SK-N-SH (cell line): ENCODE results near the gene CRISP3. TPM values are rescaled to one million over a fixed set of nuclear protein-coding genes. Genes with fewer than 3 reads are reported as not detected.
"Not testable (repeated sequence)": the region's sequence is repeated elsewhere in the genome, so short reads cannot be mapped to it uniquely, and the experiment has no call there.

Experiments
- CTCF ChIA-PET: fragments of 300-600, 350-600 bp; formaldehyde crosslinking; extraction: SDS; loops from one replicate; lab custom pipeline; 2021; lab: Yijun Ruan, JAX
- POLR2A ChIA-PET: fragments of 350-600 bp; sonication (Branson Sonifier 250); formaldehyde crosslinking; extraction: SDS; loops from one replicate; lab custom pipeline; 2020; ENCODE audit warnings: antibody characterized with exemption, inconsistent platforms; lab: Yijun Ruan, JAX
- DNase-seq: peaks from one replicate; pipeline ENCODE4 v3.0.0; 2012
- H2AFZ ChIP-seq: fragments of 200-600 bp; sonication (generic); 2 replicates; pipeline ENCODE4 v1.8.1; 2016; ENCODE audit warnings: antibody characterized with exemption, mild to moderate bottlenecking, low read depth
- H3F3A ChIP-seq: fragments of 200-600 bp; sonication (generic); replicated peaks from 2 replicates; pipeline ENCODE3; 2016; ENCODE audit warnings: antibody characterized with exemption, mild to moderate bottlenecking; ENCODE audit not compliant: insufficient read depth
- H3K27ac ChIP-seq, 2 experiments: fragments of 200-500 bp in 1 of 2; fragments of 200-600 bp in 1 of 2; sonication (Bioruptor generic) in 1 of 2; sonication (generic), shearing (Covaris generic) in 1 of 2; 2 replicates each; pipeline versions ENCODE4 v1.5.1 to v1.6.1; 2014 to 2016; ENCODE audit warnings: low read depth in 2 of 2, inconsistent platforms in 1 of 2, low read length in 1 of 2, mild to moderate bottlenecking in 1 of 2, mixed read lengths in 1 of 2
- H3K27me3 ChIP-seq: fragments of 200-600 bp; sonication (generic), shearing (Covaris generic); 2 replicates; pipeline ENCODE4 v1.6.1; 2016; ENCODE audit warnings: mixed run types; ENCODE audit not compliant: insufficient read depth
- H3K36me3 ChIP-seq, 2 experiments: fragments of 200-500 bp in 1 of 2; fragments of 200-600 bp in 1 of 2; sonication (Bioruptor generic) in 1 of 2; sonication (generic) in 1 of 2; replicated peaks in 1 of 2; 2 replicates each; pipeline versions ENCODE3 to v1.5.1; 2014 to 2016; ENCODE audit warnings: low read length in 1 of 2, mild to moderate bottlenecking in 1 of 2; ENCODE audit not compliant: insufficient read depth in 2 of 2, control insufficient read depth in 1 of 2
- H3K4me1 ChIP-seq, 2 experiments: fragments of 200-500 bp in 1 of 2; fragments of 200-600 bp in 1 of 2; sonication (Bioruptor generic) in 1 of 2; sonication (generic), shearing (Covaris generic) in 1 of 2; 2 replicates each; pipeline versions ENCODE4 v1.5.1 to v1.6.1; 2014 to 2016; ENCODE audit warnings: low read depth in 1 of 2, low read length in 1 of 2, mixed run types in 1 of 2; ENCODE audit not compliant: insufficient read depth in 2 of 2, control insufficient read depth in 1 of 2
- H3K4me2 ChIP-seq: fragments of 200-600 bp; sonication (generic), shearing (Covaris generic); 2 replicates; pipeline ENCODE4 v1.6.1; 2017; ENCODE audit warnings: mixed run types
- H3K4me3 ChIP-seq, 2 experiments: fragments of 200-500 bp in 1 of 2; fragments of 200-600 bp in 1 of 2; sonication (Bioruptor generic) in 1 of 2; sonication (generic), shearing (Covaris generic) in 1 of 2; 2 replicates each; pipeline versions ENCODE4 v1.5.1 to v1.8.1; 2014 to 2016; ENCODE audit warnings: low read depth in 2 of 2, inconsistent platforms in 1 of 2, low read length in 1 of 2, mild to moderate bottlenecking in 1 of 2, mixed read lengths in 1 of 2, moderate library complexity in 1 of 2
- H3K79me2 ChIP-seq: fragments of 200-600 bp; sonication (generic); 2 replicates; pipeline ENCODE4 v1.8.1; 2017; ENCODE audit warnings: mild to moderate bottlenecking; ENCODE audit not compliant: insufficient read depth
- H3K9ac ChIP-seq: fragments of 200-600 bp; sonication (generic); 2 replicates; pipeline ENCODE4 v1.6.1; 2017; ENCODE audit warnings: mixed run types
- H3K9me2 ChIP-seq: fragments of 200-600 bp; sonication (generic); 2 replicates; pipeline ENCODE4 v1.6.1; 2017; ENCODE audit warnings: mixed run types
- H3K9me3 ChIP-seq: fragments of 200-600 bp; sonication (generic); 2 replicates; pipeline ENCODE4 v1.6.1; 2017; ENCODE audit warnings: mixed run types, mild to moderate bottlenecking, moderate library complexity
- H4K20me1 ChIP-seq: fragments of 200-600 bp; sonication (generic); 2 replicates; pipeline ENCODE4 v1.6.1; 2017; ENCODE audit warnings: mild to moderate bottlenecking, mixed run types; ENCODE audit not compliant: insufficient read depth
- CHD2 ChIP-seq: fragments of 150-350 bp; IDR thresholded peaks from 2 replicates; pipeline ENCODE4 v1.6.1; 2018; ENCODE audit warnings: low read length; ENCODE audit not compliant: partially characterized antibody
- CTCF ChIP-seq: fragments of 200-600 bp; sonication (generic); IDR thresholded peaks from 2 replicates; pipeline ENCODE4 v1.6.1; 2017; ENCODE audit warnings: antibody characterized with exemption, mild to moderate bottlenecking, moderate library complexity
- EZH2phosphoT487 ChIP-seq: fragments of 200-600 bp; sonication (generic); IDR thresholded peaks from 2 replicates; pipeline ENCODE4 v1.6.1; 2017; ENCODE audit warnings: low read depth, mixed run types, mild to moderate bottlenecking, antibody characterized with exemption, moderate library complexity, borderline replicate concordance
- GATA2 ChIP-seq: sonication (generic); formaldehyde crosslinking; IDR thresholded peaks from 2 replicates; pipeline ENCODE4 v1.5.0; 2020; ENCODE audit warnings: mild to moderate bottlenecking, missing genetic modification reagents
- JUND ChIP-seq: IDR thresholded peaks from 2 replicates; pipeline ENCODE4 v1.4.0; 2012
- MEF2A ChIP-seq: IDR thresholded peaks from 2 replicates; pipeline ENCODE4 v1.4.0; 2012; ENCODE audit warnings: low read depth, borderline replicate concordance
- RCOR1 ChIP-seq: fragments of 150-350 bp; IDR thresholded peaks from 2 replicates; pipeline ENCODE4 v1.6.1; 2017; ENCODE audit warnings: antibody characterized with exemption, low read length
- USF1 ChIP-seq: IDR thresholded peaks from 2 replicates; pipeline ENCODE4 v1.4.0; 2012; ENCODE audit warnings: low read depth, borderline replicate concordance
- WGBS: methylation state at CpG from one replicate; pipeline ENCODE4 v1.1.6; 2017; ENCODE audit warnings: low lambda C conversion rate; 5-methylcytosine and 5-hydroxymethylcytosine counted together
- polyA plus RNA-seq, 3 experiments: library from polyadenylated mRNA; depleted of rRNA; stranded (reverse); fragments of >200 nt; gene quantifications; 2 replicates each; pipeline ENCODE4 v1.2.3, GENCODE V29; 2012
- TF ChIP-seq, protein P1 (sequence below): IDR thresholded peaks from 2 replicates; pipeline ENCODE4 v1.4.0; 2012; ENCODE audit warnings: low read depth, borderline replicate concordance

The CRISP3 gene
- polyA plus RNA-seq, 1 of the 3 experiments (the other 2 are of a cell fraction) = not detected

DNA sequence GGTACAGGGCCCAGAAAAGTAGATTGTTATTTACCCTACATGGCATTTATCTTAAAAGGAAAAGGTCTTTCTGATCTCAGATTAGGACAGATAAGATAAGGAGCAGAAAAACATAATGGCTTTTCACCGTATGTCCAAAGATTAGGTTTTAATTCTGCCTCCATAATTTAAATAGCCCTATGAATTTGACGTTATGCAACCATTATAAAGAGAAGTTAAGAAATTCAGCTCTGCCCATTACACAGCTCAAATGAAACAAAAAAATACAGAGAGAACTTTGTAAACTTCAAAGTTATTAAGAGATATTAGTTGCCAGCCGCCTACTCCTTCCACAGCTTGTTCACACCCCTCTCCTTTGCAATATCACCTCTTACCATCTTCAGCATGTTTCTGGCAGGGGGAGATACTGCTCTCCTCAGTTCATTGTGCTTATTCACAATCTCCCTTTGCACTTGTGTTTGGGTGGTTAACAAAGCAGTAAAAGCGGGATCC, 8.1 kb downstream of the CRISP3 start (continued):
- no peak for TF ChIP-seq EZH2phosphoT487
- no peak for TF ChIP-seq RCOR1

GRCh38 chr6:49733680-49734079, 10.5 kb downstream of the CRISP3 start:
- 7% methylated on average over 2 of the region's 2 CpGs for WGBS
- CTCF ChIA-PET = interaction anchor here (1.8 kb wide), 1 partner anchor 13 kb away, joined by 6 read pairs; no protein-coding TSS in a partner anchor

DNA sequence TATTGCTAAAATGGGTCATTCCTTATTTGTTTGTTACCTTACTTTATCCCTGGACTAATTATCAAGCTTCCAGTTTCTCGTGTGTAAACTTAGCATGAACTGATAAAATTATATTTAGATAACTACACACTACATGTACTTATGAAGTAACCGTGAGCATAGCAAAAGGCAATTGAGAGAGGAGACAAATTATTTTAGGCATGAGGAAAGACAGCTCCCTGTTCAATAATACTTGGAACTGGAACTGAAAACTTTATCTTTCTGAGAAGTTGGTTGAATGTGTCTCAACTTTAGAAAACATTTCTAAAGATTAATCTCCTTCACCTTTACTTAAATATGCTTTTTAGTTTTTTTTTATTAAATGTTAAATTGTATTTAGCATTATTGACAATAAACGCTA, 11.4 kb downstream of the CRISP3 start:
- DNase-seq = no peak
- no peaks in the 10 kb centered on the region for H3K36me3 ChIP-seq
- H3K27me3 ChIP-seq = 0 out of 2 replicates have a peak, but pooled peaks cover 6% of the 10 kb centered on the region
- H3K4me2 ChIP-seq = no peak overlapping the region
- 16% methylated on average over 3 of the region's 3 CpGs for WGBS
- no peaks in the 10 kb centered on the region for H3K9me2 ChIP-seq
- no peak overlapping the region for H2AFZ ChIP-seq
- H4K20me1 ChIP-seq = no peaks in the 10 kb centered on the region
- no peaks in the 10 kb centered on the region for H3F3A ChIP-seq
- no peak overlapping the region for H3K9ac ChIP-seq
- no peak overlapping the region for H3K27ac ChIP-seq
- TF ChIP-seq CHD2 (no peak), CTCF (no peak), RCOR1 (no peak), JUND (no peak)
- H3K4me3 ChIP-seq = no peak overlapping the region
- H3K79me2 ChIP-seq = no peaks in the 10 kb centered on the region
- no peaks in the 10 kb centered on the region for H3K9me3 ChIP-seq
- POLR2A ChIA-PET = no interaction called here
- no peaks in the 10 kb centered on the region for H3K4me1 ChIP-seq
- CTCF ChIA-PET = no interaction called here

More at GRCh38 chr6:49733680-49734079, 10.5 kb downstream of the CRISP3 start:
- Histone ChIP-seq H3K9me2 (no peaks in the 10 kb centered on the region), H3F3A (no peaks in the 10 kb centered on the region), H3K27me3 (peaks cover 6% of the 10 kb centered on the region; the same call in 1 of the 2 replicates), H3K4me2 (no peak overlapping the region), H3K36me3 (no peaks in the 10 kb centered on the region), H3K9me3 (no peaks in the 10 kb centered on the region), H3K79me2 (no peaks in the 10 kb centered on the region), H2AFZ (no peak overlapping the region), H3K9ac (no peak overlapping the region), H3K4me1 (no peaks in the 10 kb centered on the region), H4K20me1 (no peaks in the 10 kb centered on the region), H3K4me3 (no peak overlapping the region), H3K27ac (no peak overlapping the region)
- TF ChIP-seq GATA2 (CRISPR knock-in tag) (no peak), MEF2A (no peak)
- DNase-seq = no peak
- POLR2A ChIA-PET = no interaction called here

DNA sequence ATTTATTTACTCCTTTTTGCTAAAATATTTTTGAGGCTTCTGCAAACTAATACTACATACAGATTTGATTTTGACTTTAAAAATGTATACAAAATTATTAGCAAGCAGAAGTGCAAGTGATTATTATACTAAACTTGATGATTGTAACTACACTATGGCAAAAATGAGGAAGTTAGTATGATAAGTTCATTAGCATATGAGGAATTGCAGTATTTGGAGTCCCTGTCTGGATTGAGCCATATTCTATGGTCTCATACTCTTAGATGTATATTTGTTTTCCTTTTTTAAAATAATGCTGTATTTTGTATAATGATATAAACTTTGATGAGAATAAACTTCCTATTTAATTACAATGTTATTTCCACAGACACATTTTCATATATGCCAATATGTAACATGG, 13.9 kb downstream of the CRISP3 start:
- Histone ChIP-seq H3K9ac (no peak overlapping the region), H3K9me2 (no peaks in the 10 kb centered on the region), H3K36me3 (no peaks in the 10 kb centered on the region), H3K27ac (no peak overlapping the region), H2AFZ (no peak overlapping the region), H3K4me1 (no peaks in the 10 kb centered on the region), H3F3A (no peaks in the 10 kb centered on the region), H3K4me3 (no peak overlapping the region), H3K4me2 (no peak overlapping the region), H4K20me1 (no peaks in the 10 kb centered on the region), H3K9me3 (no peaks in the 10 kb centered on the region), H3K79me2 (no peaks in the 10 kb centered on the region), H3K27me3 (no peaks in the 10 kb centered on the region)
- ChIA-PET POLR2A (no interaction called here), CTCF (no interaction called here)
- no peak for DNase-seq
- TF ChIP-seq, protein P1, sequence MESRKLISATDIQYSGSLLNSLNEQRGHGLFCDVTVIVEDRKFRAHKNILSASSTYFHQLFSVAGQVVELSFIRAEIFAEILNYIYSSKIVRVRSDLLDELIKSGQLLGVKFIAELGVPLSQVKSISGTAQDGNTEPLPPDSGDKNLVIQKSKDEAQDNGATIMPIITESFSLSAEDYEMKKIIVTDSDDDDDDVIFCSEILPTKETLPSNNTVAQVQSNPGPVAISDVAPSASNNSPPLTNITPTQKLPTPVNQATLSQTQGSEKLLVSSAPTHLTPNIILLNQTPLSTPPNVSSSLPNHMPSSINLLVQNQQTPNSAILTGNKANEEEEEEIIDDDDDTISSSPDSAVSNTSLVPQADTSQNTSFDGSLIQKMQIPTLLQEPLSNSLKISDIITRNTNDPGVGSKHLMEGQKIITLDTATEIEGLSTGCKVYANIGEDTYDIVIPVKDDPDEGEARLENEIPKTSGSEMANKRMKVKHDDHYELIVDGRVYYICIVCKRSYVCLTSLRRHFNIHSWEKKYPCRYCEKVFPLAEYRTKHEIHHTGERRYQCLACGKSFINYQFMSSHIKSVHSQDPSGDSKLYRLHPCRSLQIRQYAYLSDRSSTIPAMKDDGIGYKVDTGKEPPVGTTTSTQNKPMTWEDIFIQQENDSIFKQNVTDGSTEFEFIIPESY = no peak
- no peak for TF ChIP-seq GATA2 (CRISPR knock-in tag)
- TF ChIP-seq USF1 = no peak

GRCh38 chr6:49723917-49724316, 20.3 kb downstream of the CRISP3 start:
- H3K27me3 ChIP-seq, H2AFZ ChIP-seq, POLR2A ChIA-PET, H3K9me3 ChIP-seq, H3K4me1 ChIP-seq, H3K36me3 ChIP-seq, CTCF ChIA-PET, H3F3A ChIP-seq, H3K9ac ChIP-seq, H3K4me3 ChIP-seq, H3K4me2 ChIP-seq, H4K20me1 ChIP-seq, H3K79me2 ChIP-seq, H3K27ac ChIP-seq, H3K9me2 ChIP-seq, DNase-seq: not testable (repeated sequence)
- WGBS = 1% methylated on average over 4 of the region's 4 CpGs
